ENCODE results near the gene FBXO41. TPM values are rescaled to one million over a fixed set of nuclear protein-coding genes. Genes with fewer than 3 reads are reported as not detected.
A peak's percentile ranks its signal among the peaks of the same experiment; 100 is the strongest.

FBXO41 gene
- total RNA-seq, 1 experiment from 2014 or later = 4.4 TPM

DNA sequence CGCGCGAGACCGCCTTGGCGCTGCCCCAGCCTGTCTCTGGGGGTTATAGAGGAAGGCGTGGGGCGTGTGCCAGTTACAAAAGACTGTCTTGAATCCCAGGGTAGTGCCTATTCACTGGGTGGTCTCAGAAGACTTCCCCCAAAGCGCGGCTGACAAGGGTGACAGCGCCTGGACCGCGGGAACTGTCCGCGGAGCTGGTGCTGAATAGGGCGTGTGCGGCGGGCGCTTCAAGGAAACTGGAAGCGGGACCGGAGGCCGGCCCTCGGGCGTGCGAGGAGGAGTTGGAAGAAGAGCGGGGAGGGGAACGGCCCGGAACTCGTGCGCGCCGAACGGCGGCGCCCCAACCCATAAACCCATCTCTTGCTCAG, 6.8 kb upstream of the FBXO41 start:
- DNase-seq (ENCODE audit: unreplicated experiment) = no peak
- no peak overlapping the region for H3K4me3 Mint-ChIP-seq (ENCODE audit: unreplicated experiment)
- no peaks in the 10 kb centered on the region for H3K36me3 Mint-ChIP-seq (ENCODE audit: insufficient read depth, unreplicated experiment)
- ChIA-PET POLR2A (interaction anchor here (1.0 kb wide), 1 partner anchor 9 kb away, joined by 4 read pairs; no protein-coding TSS in a partner anchor), CTCF (interaction anchor here (0.6 to 3.3 kb wide), 19 partner anchors 9 to 457 kb away, joined by 3 to 20 read pairs (median 6); partner anchors contain the start of genes CCT7 and PRADC1)
- TF ChIP-seq, protein P1, sequence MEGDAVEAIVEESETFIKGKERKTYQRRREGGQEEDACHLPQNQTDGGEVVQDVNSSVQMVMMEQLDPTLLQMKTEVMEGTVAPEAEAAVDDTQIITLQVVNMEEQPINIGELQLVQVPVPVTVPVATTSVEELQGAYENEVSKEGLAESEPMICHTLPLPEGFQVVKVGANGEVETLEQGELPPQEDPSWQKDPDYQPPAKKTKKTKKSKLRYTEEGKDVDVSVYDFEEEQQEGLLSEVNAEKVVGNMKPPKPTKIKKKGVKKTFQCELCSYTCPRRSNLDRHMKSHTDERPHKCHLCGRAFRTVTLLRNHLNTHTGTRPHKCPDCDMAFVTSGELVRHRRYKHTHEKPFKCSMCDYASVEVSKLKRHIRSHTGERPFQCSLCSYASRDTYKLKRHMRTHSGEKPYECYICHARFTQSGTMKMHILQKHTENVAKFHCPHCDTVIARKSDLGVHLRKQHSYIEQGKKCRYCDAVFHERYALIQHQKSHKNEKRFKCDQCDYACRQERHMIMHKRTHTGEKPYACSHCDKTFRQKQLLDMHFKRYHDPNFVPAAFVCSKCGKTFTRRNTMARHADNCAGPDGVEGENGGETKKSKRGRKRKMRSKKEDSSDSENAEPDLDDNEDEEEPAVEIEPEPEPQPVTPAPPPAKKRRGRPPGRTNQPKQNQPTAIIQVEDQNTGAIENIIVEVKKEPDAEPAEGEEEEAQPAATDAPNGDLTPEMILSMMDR (IDR thresholded peaks at IDR 0.05; ENCODE audit: unreplicated experiment) = no peak
- no peaks in the 10 kb centered on the region for H3K9me3 Mint-ChIP-seq (ENCODE audit: unreplicated experiment)
- H3K27ac Mint-ChIP-seq (ENCODE audit: low read depth, unreplicated experiment) = no peak overlapping the region
- intact Hi-C loops (cut with micrococcal nuclease) = loop anchor here (10.0 kb wide), 1 partner anchor 94 kb away; the partner anchor contains the start of gene ALMS1
- peaks cover 39% of the 10 kb centered on the region for H3K27me3 Mint-ChIP-seq (ENCODE audit: insufficient read depth, unreplicated experiment)
- BruUV-seq (replicated peaks) = no TSS peak
- peaks cover 10% of the 10 kb centered on the region for H3K4me1 Mint-ChIP-seq (ENCODE audit: insufficient read depth, unreplicated experiment)

DNA sequence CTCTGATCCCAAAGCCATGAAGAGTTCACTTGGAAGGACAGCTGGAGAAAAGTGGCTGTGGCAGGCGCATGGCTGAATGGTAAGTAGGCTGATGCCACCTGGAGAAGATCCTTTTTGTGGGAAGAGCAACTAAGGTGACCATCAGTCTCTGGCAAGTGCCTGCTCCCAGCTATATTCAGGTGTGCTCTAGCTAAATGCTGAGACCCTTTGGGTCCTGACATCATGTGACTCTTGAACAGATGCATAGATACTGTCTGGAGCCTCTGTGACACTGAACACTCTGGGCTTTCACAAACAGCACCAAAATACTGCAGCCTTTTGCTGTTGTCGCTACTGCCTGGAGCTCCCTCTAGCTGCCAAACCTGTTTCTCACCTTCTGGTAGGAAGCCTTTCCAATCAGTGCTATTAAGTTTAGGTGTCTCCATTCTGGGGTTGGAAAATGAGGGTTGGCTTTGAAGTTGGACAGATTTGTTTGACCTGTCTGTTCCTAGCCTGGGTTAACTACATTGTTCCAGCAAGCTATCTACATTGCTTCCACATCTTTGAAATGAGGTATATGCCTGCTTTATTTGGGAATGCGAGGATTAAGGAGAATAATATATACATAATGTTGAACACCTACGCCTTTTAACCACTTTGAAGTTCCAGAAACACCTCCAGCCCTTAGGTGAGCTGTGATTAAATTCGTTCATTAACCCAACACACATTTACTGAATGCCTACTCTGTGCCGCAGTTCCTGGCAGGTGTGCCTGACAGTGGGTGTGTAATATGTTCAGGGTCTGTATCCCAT, 6.0 kb upstream of the FBXO41 start:
- H3K9me3 Mint-ChIP-seq (ENCODE audit: unreplicated experiment) = no peaks in the 10 kb centered on the region
- TF ChIP-seq, protein P1 (IDR thresholded peaks at IDR 0.05; ENCODE audit: unreplicated experiment) = peak; percentile 45
- no TSS peak for BruUV-seq (replicated peaks)
- no peak overlapping the region for H3K27ac Mint-ChIP-seq (ENCODE audit: low read depth, unreplicated experiment)
- intact Hi-C loops (cut with micrococcal nuclease) = loop anchor here (10.0 kb wide), 1 partner anchor 95 kb away; the partner anchor contains the start of gene ALMS1
- DNase-seq (ENCODE audit: unreplicated experiment) = peak; percentile 57
- no peaks in the 10 kb centered on the region for H3K36me3 Mint-ChIP-seq (ENCODE audit: insufficient read depth, unreplicated experiment)
- POLR2A ChIA-PET = interaction anchor here (0.5 to 1.7 kb wide), 8 partner anchors 17 to 177 kb away, joined by 3 to 5 read pairs (median 4); partner anchors contain the start of gene PRADC1
- CTCF ChIA-PET = interaction anchor here (0.6 to 3.3 kb wide), 40 partner anchors 9 to 533 kb away, joined by 3 to 20 read pairs (median 5); partner anchors contain the start of genes CCT7, PRADC1, RAB11FIP5 and TPRKB
- no peak overlapping the region for H3K4me3 Mint-ChIP-seq (ENCODE audit: unreplicated experiment)
- H3K27me3 Mint-ChIP-seq (ENCODE audit: insufficient read depth, unreplicated experiment) = peaks cover 42% of the 10 kb centered on the region
- H3K4me1 Mint-ChIP-seq (ENCODE audit: insufficient read depth, unreplicated experiment) = peaks cover 1% of the 10 kb centered on the region

DNA sequence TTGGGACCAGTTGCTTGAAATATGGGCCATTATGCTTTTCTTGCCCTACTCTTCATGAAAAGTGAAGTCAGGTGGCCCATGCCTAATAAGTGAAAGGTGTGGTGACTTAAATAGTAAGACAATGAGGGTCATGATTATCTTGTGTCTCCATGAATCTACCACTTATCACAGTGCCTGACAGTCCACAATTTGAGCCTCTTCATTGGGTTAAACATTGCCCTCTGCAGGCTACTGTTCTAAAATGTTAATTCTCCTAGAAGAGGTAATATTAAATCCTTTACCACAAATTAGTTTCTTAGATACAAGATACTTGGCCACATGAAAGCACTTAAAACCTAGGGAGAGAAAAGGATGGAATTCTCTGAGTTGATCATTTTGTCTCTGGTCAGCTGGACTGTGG, 5.0 kb upstream of the FBXO41 start:
- no TSS peak for BruUV-seq (replicated peaks)
- TF ChIP-seq, protein P1 (IDR thresholded peaks at IDR 0.05; ENCODE audit: unreplicated experiment) = no peak
- Mint-ChIP-seq H3K27ac (ENCODE audit: low read depth, unreplicated experiment) (no peak overlapping the region), H3K36me3 (ENCODE audit: insufficient read depth, unreplicated experiment) (no peaks in the 10 kb centered on the region), H3K4me3 (ENCODE audit: unreplicated experiment) (no peak overlapping the region), H3K9me3 (ENCODE audit: unreplicated experiment) (no peaks in the 10 kb centered on the region), H3K27me3 (ENCODE audit: insufficient read depth, unreplicated experiment) (peaks cover 42% of the 10 kb centered on the region), H3K4me1 (ENCODE audit: insufficient read depth, unreplicated experiment) (no peaks in the 10 kb centered on the region)
- no peak for DNase-seq (ENCODE audit: unreplicated experiment)
- POLR2A ChIA-PET = interaction anchor here (1.2 to 1.7 kb wide), 2 partner anchors 45 to 56 kb away, joined by 5 read pairs; partner anchors contain the start of gene PRADC1
- intact Hi-C loops (cut with micrococcal nuclease) = no loop called here
- CTCF ChIA-PET = interaction anchor here (0.6 to 3.3 kb wide), 23 partner anchors 8 to 532 kb away, joined by 3 to 20 read pairs (median 5); partner anchors contain the start of genes CCT7, PRADC1, RAB11FIP5 and TPRKB

DNA sequence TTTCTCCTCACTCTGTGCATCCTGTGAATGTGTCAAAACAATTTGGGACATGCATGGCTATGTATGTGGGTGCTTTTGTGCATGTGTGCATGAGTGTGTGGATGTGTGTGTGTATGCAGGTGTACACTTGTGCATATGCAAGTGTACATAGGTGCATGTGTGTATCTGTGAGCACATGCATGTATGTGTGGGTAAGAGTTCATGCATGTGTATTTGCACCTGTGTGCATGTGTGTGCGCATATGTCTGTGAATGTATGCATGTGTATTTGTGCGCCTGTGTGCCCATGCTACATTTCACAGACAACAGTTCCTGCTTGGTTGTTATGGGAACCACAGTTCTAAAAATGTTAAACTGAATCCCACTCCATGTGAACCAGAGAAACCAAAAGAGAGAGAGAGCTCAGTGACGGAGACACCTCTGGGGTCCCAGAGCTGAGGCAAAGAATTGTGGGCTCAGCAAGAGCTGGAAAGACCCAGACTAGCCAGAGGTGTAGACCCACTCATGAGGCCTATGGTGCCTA, 1.9 kb upstream of the FBXO41 start:
- Mint-ChIP-seq H3K4me1 (ENCODE audit: insufficient read depth, unreplicated experiment) (no peaks in the 10 kb centered on the region), H3K36me3 (ENCODE audit: insufficient read depth, unreplicated experiment) (no peaks in the 10 kb centered on the region), H3K9me3 (ENCODE audit: unreplicated experiment) (no peaks in the 10 kb centered on the region), H3K27me3 (ENCODE audit: insufficient read depth, unreplicated experiment) (peaks cover 38% of the 10 kb centered on the region), H3K4me3 (ENCODE audit: unreplicated experiment) (no peak overlapping the region), H3K27ac (ENCODE audit: low read depth, unreplicated experiment) (no peak overlapping the region)
- CTCF ChIA-PET = no interaction called here
- TF ChIP-seq, protein P1 (IDR thresholded peaks at IDR 0.05; ENCODE audit: unreplicated experiment) = no peak
- DNase-seq (ENCODE audit: unreplicated experiment) = no peak
- no TSS peak for BruUV-seq (replicated peaks)
- POLR2A ChIA-PET = interaction anchor here (0.6 kb wide), 1 partner anchor 451 kb away, joined by 3 read pairs; the partner anchor contains the start of gene TPRKB
- intact Hi-C loops (cut with micrococcal nuclease) = no loop called here

Data from MCF 10A (cell line).